GM21360 (cell line): ENCODE measurements around the gene DMRT3.
A peak's percentile ranks its signal among the peaks of the same experiment; 100 is the strongest.
"Not testable (repeated sequence)": the region's sequence is repeated elsewhere in the genome, so short reads cannot be mapped to it uniquely, and the experiment has no call there.

Source experiments
- ATAC-seq: cut with Tn5 transposase; IDR thresholded peaks from one replicate; pipeline ENCODE4 v1.9.1; 2021; ENCODE audit warnings: mild to moderate bottlenecking, moderate library complexity; ENCODE audit not compliant: unreplicated experiment

Gene DMRT3

DNA sequence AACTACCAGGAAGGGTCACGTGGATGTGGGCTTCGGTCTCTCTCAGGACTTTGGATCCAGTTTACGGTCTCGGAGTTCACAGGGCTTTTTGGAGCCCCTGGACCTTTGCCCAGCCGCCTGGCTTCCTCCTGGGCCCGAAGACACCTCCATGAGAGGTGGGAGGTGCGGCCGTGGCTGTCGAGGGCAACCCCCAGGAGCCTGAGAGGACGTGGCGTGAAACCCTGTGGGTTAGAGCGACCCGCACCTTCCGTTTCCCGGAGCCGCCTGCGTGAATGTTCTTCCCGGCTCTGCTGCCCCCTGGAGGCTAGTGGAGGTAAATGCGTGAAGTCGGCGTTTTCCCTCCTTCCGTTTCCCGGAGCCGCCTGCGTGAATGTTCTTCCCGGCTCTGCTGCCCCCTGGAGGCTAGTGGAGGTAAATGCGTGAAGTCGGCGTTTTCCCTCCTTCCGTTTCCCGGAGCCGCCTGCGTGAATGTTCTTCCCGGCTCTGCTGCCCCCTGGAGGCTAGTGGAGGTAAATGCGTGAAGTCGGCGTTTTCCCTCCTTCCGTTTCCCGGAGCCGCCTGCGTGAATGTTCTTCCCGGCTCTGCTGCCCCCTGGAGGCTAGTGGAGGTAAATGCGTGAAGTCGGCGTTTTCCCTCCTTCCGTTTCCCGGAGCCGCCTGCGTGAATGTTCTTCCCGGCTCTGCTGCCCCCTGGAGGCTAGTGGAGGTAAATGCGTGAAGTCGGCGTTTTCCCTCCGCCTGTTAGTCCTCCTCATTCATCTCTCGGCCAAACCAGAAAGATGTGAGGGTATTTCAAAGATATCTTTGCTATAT lies 22.1 kb downstream of the DMRT3 start:
- ATAC-seq: not testable (repeated sequence)

DNA sequence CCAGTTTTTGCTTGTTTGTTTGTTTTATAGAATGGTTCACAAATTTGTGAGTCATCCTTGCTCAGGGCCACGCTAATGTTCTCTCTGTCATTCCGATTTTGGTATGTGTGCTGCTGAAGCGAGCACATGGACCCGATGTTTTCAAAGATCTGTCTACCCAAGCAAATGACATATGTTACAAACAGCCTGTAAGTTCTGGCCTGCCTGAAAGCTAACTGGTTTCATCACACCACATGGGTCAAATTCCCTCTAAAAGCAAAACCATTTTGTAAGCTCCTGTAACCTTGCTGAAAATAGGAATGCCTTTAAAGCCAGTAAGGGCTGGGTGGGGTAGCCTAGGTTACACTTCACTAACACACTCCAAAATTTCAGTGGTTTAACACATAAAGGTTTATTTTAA lies 25.4 kb downstream of the DMRT3 start:
- ATAC-seq: no peak

DNA sequence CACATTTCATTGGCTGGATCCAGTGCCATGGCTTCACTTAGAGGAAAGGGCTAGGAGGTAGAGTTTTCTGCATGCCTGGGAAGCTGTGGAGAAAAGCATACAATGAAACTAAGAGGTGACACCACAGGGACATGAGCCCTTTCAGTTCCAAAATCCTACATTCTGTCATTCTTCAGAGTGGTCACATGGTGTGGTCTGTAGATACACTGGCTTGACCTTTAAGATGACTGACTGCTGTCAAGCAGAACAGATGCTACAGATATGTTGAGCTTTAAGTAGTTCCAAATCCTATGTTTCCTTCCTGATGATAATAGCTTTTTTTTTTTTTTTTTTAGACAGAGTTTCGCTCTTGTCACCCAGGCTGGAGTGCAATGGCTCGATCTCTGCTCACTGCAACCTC lies 26.2 kb downstream of the DMRT3 start:
- peak; percentile 41 for ATAC-seq

GRCh38 chr9:1005043-1005667 lies 28.7 kb downstream of the DMRT3 start:
- ATAC-seq: peak; percentile 42

- ATAC-seq: no peak
Measured at GRCh38 chr9:1007312-1007711, 30.9 kb downstream of the DMRT3 start.

DNA sequence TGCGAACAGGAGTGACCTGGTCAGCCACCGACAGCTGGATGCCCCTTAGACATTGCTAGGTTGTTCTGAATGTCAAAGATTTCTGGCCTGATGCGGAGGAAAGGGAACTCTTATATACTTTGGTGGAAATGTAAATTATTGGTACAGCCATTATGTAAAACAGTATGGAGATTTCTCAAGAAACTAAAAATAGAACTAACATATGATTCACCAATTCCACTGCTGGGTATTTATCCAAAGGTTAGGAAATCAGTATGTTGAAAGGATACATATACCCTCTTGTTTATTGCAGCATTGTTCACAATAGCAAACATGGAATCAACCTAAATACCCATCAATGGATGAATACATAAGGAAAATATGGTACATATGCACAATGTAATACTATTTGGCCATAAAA lies 31.8 kb downstream of the DMRT3 start:
- no peak for ATAC-seq

- ATAC-seq: peak; percentile 97
Measured at GRCh38 chr9:1009101-1009707, 32.7 kb downstream of the DMRT3 start.

DNA sequence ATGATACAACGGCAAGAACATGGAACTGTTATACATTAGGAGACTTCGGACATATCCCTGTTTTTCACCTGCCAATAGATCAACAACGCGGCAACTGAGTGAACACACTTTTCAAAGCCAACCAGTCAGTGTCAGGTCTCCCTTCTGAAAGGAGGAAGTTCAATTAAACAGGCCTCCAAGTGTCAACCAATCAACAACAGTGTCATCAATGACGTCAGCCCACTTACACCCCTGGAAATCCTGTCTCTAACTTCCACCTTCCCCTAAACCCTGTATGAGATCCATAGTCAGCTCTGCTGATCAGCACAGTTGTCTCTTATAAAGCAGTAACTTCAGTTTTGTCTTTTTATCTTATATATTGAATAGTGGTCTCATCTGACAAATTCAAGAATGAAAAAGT lies 36.6 kb downstream of the DMRT3 start:
- ATAC-seq: no peak

- ATAC-seq: no peak
Measured at GRCh38 chr9:1014225-1014624, 37.8 kb downstream of the DMRT3 start.

DNA sequence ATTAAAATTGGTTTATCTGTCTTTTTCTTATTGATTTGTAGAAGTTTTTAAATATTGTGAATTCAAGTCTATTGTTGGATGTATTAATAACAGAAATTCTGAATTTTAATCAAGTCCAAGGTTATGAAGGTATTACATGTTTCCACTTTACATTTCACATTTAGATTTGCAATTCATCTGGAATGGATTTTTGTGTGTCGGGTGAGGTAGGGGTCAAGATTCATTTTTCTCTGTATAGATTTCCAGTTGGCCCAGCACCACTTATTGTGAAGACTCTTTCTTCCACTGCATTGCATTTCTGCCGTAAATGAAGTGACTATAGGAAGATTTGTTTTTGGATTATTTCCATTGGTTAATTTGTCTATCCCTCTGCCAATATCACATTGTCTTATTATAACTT lies 38.2 kb downstream of the DMRT3 start:
- no peak for ATAC-seq

- ATAC-seq: peak; percentile 72
Measured at GRCh38 chr9:1018121-1018520, 41.7 kb downstream of the DMRT3 start.

DNA sequence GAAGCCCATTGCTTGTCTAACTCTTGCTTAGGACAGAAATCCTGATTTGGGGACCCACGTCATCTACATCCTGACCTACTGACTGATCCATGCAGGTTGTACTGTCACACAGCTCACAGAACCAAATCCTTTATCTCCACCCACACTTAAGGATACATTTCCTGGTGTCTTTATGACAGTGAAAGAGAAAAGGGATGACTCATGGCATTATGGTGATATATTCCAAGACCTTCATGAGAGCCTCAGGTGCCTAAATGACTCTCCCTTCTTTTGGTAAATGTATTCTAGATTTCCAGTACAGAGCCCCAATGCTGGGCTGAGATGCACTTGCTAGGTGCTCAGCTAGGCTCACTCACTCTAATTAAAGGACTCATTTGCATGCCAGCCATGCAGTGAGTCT lies 47.7 kb downstream of the DMRT3 start:
- no peak for ATAC-seq

DNA sequence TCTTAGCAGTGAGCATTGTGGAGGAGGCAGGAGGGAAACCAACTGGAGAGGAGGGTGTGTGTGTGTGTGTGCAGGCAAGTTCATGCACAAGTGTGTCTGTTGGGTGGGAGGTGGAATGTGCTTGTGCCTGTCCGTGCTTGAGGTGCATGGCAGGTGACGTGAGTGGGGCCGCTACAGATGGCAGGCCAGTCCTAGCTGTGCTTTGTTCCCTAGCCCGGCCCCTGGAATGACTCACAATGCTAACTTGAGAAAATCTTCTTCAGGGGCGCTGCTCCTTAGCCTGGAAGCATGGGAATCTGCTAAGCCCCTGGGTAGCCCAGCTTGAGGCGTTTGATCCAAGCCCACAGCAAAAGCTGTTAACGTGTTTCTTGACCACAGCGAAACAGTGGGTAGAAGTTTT lies 48.7 kb downstream of the DMRT3 start:
- ATAC-seq: no peak

DNA sequence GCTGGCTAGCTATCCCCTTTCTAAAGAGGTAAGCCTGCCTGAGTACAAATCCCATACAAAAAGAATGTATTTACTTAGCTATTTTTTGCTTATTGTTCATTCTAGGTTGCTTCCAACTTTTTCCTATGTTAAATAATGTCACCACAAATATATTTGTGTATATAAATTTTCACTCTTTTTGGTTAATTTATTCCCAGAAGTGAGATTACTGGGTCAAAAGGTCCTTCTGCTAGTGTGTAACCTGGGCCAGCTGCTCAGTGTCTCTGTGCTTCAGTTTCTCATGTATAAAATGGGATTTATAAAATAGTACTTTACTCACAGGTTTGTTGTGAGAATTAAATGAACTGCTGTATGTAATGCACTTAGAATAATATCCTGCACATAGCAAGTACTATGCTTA lies 49.8 kb downstream of the DMRT3 start:
- no peak for ATAC-seq

DNA sequence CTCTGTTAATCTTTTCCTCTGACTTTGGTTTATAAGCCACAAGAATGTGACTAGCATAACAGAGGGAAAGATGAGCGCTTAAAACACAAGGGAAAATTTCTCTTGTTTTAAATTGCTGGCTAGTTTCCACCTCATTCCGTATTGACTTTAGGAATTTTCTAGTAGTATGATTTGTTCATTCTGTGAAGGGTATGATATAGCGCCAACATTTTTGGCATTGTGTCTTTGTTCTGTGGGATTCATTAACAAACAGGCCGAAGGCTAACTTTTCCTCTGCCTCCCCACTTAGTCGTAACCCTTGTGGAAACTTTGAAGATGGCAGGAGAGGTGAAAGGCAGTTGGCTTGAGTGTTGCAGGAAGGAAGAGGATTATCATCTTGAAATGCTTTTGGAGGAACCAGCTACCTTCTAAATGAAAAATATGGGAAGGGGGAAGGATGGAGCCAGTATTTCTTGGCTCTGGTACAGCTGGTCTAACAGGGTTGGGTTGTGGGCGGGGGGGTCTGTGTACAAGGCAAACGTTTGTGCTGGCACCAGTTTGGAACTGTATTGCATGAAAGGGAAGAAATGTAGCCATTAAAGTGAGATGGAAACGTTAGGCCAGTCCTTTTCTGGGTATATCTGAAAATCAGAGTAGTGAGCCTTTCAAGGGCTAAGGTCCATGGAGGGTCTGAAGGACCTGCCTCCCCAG lies 52.2 kb downstream of the DMRT3 start:
- ATAC-seq: no peak

DNA sequence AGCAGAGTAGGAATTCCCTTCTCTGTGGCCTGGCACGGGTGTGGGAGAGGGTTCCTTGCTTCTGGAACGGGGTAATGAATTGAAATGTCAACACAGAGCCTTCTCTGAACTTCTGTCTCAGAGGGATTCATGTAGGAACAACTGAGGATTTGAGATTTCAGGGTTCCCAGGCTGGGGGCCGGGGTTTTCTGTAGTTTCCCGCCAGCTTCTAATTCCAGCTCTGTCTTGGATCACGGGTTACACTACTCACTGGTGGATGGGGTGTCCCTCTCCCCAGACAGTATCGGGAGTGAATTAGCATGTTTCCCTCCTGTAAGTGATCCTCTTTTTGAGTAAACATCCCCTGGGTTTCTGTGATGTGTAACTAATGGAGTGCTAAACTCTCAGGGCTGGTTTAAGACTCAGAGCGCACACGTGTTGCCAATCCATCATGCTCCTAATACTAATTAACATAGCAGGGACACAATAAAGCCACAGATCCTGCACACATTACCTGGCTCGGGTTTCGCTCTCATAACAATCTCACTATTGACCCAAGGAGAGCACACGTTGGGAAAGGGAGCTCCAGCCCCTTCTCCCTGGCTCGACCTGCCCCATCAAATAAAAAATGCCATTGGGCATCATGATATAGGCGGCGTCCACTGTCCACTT lies 55.6 kb downstream of the DMRT3 start:
- ATAC-seq: no peak

DNA sequence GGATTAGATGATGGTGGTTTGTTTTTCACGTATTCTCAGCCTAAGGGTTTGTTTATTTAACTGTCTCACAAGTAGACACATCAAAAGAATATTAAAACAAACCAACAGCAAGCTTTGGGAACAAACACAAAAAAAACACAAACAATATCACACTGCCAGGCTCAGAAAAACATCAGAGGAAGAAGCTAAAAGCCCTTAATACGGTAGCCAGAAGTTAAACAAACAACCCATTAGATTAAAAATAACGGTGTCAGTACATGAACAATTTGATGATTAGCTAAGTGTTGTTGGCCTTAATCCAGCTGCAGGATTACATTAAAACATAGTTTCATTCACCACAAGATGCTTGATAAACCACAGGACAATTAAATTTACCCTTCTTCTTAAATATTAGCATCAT lies 57.8 kb downstream of the DMRT3 start:
- no peak for ATAC-seq

- no peak for ATAC-seq
Measured at GRCh38 chr9:1039589-1039988, 63.1 kb downstream of the DMRT3 start.
